Hematopoietic multipotent progenitor cell treated with erythropoietin and hydrocortisone succinate and interleukin-3 and kit ligand, for 6 days (in vitro differentiated cells): ENCODE results near the gene ALG14.
A peak's percentile ranks its signal among the peaks of the same experiment; 100 is the strongest.

Source experiments
- DNase-seq: peaks from one replicate; pipeline ENCODE4 v3.0.0-alpha.2; 2015

The ALG14 gene

DNA sequence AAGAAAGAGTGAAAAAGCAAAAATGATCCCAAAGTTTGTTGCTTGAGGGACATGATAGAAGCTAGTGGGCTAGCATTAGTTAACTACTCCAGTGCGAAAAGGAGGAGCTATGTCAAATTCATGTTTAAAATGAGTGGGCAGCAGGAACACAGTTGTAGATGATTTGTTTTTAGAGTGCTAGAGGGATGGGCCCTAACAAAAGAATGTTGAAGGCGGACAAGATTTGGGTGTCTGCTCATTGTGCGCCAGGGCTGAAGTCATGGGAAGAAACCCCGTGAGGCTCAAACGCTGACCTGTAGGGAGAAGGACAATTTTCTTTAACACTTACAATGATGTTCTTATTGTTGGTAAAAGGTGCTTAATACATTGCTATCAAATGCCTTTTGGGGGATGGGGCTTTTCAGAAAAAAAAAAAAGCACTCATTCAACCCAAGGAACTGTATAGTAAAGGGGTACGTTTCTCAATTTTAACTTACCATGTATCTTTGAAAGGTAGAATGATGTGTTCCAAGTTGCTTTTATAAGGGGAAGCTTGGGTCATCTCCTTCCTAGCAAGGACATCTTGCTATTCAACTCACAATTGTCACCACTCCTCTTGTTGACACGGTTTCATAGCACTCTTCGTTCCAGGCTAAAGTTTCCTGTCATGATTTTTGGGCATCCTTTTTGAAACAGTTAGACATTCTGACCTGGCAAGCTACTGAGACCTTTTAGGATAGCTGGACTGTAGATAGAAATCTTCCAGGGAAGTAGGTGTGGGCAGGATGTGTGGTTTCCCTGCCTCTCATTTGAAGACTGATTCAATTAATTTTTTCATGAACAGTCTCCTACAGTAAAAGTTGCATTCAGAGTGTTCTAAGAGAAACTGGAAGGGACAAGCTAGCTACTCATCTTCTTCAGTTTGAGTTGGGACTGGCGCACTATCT lies 92.8 kb downstream of the ALG14 start:
- DNase-seq = no peak

DNA sequence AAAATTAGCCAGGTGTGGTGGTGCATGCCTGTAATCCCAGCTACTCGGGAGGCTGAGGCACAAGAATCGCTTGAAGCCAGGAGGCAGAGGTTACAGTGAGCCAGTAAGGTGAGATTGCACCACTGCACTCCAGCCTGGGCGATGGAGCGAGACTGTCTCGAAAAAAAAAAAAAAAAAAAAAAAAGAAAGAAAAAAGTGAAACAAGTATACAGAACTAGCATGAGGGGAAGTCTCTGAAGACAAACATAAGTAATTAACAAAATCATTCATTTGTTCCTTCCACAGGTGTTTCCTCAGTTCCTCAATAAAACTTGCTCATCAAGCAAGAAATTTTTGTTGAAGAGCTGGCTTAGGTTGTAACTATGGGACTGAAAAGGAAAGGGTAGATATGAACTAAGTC lies 93.6 kb downstream of the ALG14 start:
- no peak for DNase-seq

DNA sequence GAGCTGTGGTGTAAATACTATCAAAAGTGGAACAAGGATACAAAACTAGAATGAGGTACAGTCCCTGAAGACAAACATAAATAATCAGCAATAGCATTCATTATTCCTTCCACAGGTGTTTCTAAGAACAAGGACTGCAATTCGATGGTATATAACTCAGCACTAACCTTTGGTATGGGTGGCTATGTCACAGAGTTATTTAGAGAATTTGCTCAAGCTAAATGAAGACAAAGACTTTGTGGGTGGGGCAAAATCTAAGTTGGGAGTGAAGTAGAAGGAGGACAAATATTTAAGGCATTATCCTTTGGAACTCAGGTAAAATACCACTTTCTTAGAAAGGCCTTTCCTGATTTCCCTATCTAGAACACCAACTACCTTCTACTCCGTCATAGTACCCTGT lies 94.3 kb downstream of the ALG14 start:
- no peak for DNase-seq

DNA sequence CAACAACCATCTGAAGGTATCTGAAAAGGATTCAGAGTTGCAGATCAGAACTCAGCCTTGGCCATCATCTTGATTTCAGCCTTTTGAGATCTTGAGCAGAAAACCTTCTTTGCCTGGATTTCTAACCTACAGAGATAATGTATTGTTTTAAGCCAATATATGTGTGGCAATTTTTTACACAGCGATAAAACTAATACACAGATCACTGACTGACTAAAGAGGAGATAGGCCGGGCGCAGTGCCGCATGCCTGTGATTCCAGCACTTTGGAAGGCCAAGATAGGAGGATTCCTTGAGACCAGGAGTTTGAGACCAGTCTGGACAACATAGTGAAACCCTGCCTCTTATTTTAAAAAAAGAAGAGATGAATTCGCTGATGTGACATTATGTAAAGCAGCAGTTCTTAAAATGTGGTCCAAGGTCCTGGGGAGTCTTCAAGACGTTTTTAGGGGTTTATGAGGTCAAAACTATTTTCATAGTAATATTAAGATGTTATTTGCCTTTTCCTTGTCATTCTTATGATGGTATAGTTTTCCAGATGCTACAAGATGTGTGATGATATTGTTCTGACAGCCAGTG lies 95.7 kb downstream of the ALG14 start:
- no peak for DNase-seq

DNA sequence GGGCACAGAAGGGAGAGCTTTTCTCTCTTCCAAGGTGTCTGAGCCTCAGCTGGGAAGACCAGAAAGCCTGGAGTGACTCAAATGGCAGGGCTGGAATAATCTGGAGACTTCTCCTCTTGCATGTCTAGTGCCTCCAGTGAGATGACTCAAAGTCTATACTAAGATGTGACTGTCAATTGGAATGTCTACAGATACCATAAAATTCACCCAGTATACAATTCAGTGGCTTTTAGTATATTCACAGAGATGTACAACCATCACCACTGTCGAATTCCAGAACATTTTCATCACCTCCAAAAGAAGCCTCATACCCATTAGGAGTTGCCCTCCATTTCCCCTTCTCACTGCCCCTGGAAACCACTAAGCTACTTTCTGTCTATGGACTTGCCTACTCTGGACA lies 97.9 kb downstream of the ALG14 start:
- DNase-seq = no peak

DNA sequence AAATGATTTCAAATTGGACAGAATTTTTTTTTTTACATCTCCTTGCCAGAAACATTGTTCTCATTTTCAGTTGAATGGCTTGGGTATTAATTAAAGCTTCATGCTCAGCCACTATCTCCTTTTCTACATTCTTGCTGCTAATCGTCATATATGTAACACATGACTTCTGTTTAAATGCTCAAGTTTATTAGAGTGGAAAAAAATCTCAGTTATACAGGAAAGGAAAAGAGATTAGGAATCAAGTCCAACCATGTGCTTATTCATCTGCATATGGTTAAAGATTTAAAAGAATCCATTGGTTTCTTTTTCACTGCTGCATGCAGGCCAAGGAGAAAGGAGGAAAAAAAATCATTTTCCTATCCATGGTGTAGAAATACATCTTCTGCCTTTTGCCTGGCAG lies 98.5 kb downstream of the ALG14 start:
- DNase-seq = no peak

DNA sequence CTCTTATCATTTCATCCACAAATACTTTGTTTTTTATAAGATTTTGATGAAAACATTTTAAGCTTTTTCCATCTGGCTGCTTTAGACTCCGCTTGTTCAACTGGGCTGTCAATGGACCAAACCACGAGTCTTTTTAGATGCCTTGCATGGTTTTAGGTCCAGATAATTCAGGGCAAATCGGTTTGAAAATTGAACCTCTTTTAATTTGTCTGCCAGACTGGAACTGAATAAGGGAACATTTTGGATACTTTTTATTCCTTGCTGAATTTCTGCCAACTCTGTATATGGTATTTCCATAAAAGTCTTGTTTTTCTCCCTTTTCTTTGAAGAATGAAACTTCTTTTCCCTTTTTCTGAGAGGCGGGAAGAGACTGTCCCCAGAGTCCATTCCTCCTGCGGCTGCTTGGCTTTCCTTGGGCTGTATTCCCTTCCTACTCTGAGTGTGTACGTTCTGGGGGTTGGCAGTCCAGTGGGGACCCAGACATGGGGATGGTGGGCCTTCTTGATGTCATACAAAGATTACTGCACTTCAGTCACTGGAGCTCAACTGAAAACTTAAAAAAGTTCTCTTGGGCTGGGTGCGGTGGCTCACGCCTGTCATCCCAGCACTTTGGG lies 99.3 kb downstream of the ALG14 start:
- no peak for DNase-seq

DNA sequence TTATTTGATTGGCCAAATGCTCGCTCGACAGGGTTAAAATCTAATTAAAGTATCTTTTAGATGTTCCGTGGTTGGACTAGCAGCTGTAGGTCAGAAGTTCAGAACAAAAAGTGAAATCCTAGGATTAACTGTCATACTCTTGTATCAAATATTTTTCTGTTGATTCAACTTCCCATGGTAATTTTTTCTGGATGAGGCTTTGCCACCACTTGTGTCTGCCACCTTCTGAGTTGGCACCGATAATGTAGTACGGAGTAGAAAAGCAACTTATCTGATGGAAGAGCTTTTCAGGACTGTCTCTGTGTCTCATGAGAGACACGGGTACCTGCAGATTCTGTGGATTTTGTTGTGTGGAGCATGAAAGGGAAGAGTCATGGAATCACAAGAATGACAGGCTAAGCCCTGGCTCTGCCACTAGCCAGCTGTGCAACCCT lies 101.2 kb downstream of the ALG14 start:
- no peak for DNase-seq

DNA sequence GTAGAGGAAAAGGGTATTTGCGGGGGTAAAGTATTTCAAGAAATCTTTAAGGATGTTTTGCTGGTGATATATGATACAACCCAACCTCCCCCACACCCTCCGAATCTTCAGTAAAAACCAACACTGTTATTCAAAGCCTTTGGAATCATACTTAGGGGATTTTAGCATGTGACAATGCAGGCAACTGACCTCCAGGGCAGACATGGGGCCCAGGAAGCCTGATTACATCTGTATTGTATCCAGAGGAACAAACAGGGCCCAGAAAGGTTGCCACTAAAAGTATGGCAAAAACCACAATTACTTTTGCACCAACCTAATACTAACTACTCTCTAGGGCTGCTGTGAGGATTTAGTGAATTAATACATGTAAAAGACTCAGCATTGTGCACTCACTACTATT lies 102.0 kb downstream of the ALG14 start:
- DNase-seq = peak; percentile 15

DNA sequence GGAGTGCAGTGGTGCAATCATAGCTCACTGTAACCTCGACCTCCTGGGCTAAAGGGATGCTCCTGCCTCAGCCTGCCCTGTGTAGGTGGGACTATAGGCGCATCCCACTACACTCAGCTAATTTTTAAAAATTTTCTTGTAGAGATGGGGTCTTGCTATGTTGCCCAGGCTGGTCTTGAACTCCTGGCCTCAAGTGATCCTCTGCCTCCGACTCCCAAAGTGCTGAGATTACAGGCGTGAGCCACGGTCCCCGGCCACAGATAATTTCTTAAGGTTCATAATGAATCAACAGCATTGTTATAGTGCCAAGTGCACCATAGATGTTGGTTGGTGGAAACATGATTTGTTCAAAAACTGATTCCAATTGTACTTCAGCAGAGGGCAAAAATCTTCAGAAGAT lies 103.6 kb downstream of the ALG14 start:
- DNase-seq = no peak

DNA sequence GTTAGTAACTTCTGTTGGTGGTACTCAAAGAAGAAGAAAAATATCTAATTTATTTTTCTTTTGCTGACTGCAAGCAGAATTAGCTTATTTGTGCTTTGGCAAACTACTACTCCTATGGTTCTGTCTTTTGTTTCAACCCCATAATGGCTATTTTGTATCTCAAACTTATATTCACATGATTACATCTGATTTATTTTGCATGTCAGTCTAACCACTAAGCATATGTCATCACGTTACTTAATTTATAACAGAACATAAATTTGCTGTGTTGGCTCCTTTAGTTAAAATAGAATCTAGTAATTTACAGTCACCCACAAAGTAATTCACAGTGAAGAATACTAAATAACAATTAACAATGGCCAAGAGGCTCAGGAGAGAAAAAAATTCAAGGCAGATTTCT lies 106.7 kb downstream of the ALG14 start:
- DNase-seq = no peak

DNA sequence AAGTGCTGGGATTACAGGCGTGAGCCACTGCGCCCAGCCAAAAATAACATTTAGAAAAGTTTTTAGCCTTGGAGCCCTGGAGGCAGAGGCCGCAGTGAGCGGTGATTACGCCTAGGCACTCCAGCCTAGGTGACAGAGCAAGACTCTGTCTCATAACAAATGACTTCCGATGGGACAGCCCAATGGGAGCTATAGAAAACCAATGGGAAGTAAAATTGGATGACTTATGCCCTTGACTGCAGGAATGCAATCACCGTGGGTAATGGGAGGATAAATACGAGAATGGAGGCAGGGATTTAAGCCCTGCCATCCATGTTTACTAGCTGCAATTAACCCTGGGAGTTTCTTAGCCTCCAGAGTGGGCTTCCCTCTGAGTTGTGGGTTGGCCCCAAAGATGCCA lies 108.9 kb downstream of the ALG14 start:
- DNase-seq = no peak

DNA sequence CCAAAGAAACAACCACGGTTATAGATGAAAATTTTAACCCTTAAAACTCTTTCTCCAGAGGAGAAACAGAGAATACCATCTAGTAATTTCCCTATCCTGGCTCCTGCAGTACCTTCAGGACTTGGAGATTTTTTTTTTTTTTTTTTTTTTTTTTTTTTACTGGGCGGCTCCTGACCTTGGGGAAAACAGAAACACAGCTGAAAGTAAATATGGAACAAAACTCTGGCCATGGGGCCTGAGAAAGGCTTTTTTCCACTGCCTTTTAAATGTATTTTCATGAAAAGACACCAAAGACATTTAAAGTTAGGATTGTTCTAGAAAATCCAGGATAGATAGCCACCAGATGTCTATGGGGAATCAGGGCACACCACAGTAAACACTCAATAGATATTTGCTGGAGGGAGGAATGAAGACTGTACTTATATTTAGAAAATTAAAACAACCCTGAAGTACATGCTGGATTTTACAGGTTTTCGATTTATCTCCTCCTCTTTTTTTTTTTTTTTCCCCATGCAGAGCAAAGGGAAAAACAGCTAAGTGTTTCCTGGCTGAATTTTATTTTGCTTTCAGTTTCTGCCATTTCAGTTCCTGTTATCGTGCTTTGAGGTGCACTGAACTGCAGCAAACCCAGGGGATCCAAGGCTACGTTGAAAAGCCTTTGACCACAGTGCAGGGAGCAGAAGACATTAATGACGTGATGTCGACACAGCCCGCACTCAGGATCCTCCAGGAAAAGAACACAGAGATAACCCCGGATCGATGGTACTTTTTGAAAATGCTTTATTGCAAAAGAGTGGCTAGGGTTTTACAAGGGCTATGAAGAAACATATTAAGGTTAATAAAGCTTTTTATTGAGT lies 110.1 kb downstream of the ALG14 start:
- peak; percentile 62 for DNase-seq

DNA sequence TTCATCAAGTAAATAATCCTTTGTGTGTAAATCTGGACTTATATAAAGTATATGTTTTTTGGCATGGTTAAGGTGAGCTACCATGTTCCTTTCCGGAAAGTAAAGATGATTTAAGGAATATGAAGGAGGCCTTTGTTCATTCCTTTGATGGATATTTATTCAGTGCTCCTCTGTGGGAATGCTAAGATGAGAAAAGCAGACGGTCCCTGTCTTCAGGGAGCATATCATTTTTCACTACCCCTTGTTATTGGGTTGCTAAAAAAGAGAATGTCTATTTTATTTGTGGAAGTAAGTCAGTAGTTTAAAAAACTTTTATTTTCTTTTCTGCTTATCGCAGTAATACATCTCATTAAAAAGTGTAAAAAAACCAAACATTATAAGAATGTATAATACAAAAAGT lies 110.8 kb downstream of the ALG14 start:
- no peak for DNase-seq

DNA sequence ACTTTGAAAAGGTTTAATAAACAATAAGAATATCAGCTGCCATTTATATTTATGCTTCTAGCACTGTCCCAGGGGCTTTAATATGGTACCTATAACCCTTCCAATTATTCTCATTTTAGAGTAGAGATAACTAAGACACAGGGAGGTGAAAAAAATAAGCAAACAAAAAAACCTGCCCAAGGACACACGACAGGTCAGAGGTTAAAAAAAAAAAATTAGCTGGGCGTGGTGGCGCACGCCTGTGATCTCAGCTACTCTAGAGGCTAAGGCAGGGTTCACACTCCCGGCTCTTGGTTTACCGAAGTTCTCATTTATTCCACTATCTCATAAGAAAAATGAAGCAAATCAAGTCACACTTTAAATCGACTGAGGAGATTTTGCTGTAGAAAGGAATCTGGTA lies 111.2 kb downstream of the ALG14 start:
- no peak for DNase-seq

DNA sequence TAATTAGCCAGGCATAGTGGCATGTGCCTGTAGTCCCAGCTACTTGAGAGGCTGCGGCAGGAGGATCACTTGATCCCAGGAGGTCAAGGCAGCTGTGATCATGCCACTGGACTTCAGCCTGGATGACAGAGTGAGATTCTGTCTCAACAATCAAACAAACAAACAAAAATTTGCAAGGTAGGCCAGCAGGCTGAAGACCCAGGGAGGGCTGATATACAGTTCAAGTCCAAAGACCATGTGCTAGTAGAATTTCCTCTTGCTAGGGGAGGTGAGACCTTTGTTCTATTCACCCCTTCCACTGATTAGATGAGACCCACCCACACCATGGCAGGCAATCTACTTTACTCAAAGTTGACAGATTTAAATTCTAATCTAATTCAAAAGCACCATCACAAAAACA lies 114.7 kb downstream of the ALG14 start:
- DNase-seq = no peak

DNA sequence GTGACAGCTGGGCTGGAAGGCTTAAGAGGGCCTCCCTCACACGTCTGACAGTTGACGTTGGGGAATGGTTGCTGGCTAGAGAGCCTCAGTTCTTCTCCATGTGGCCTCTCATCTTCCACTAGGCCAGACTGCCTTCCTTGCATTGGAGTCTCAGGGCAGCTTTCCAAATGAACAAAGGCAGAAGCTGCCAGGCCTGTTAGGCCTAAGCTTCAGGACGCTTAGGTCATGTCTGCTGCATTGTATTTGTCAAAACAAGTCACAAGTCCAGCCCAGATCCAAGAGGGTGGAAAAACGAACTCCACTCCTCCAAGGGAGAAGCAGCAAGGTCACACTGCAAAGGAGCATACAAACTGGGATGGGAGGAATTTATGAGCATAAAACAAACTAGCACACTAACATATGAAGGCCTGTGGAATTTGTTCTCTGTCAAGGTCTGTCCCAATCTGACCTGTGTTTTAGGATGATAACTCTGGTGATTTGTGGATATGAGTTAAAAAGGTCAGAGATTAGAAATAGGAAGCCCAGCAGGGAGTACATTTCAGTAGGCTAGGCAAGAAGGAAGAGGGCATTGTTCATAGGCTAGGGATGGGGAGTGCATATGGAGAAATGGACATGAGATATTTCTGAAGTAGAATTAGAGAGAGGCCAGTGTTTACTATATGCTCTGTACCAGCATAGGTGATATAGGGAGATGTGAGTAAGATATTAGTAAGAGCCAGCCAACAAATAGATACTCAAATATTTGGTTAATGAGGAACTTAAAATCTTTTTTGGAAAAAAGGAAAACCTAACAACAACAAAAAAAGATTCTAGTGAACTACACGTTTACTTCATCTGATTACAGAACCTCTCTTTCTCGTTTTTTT lies 116.8 kb downstream of the ALG14 start:
- no peak for DNase-seq

DNA sequence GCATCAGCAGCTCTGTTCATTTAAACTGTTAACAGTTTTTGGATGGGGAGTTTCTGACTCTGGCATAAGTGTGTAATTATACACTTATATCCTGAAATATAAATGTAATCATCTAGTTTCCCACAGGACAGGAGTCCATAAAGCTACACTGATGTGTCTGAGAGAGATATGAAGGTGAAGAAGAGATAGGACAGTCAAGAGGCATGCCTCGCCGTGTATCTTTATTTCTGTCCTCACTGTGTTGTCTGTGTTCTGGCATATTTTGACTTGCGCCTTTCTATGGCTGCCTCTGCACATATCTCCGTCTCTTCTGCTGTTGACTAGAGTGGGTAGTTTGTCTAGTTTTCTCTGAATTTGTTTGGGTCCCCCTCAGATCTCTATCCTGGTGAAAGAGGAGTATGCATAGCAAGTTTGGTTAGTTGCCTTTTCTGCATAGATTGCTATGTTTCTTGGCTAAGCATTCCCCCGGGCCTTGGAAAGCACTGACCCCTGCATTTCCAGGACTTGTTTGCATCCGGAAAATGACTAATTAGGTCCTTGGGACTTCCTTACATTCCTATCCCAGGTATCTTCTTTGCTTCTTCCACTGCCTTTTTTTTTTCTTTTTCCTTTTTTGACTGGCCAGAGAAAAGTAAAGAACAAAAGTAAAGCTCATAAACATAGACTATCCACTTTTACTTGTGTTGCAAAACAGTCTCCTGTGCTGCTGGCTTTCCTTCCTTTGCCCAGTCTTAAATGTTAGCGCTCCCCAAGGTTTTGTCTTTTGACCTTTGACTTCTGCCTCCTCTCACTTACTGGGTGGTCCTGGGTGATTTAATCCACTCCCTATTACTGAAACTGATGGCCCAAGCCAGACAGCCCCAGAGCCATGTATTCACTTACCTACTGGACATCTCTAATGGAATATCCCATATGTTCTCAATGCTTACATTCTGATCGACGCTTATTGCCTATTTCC lies 118.2 kb downstream of the ALG14 start:
- no peak for DNase-seq

DNA sequence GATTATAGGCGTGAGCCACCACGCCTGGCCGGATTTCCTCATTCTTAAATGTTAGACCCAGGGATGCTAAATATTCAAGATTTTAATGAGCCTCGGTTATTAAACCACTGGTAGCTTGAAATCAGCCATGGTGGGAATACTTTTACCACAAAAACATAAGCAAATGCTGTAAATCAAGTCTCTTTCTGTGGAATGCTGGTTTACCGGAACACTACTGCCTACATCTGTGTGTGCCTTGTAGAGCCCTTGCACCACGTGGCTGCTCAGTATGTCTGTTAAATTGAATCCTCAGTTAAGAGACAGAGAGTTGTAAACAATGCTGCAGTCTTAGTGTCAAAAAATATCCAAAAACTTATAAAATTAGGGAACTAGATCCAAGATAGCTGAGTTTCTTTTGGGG lies 119.0 kb downstream of the ALG14 start:
- DNase-seq = no peak

DNA sequence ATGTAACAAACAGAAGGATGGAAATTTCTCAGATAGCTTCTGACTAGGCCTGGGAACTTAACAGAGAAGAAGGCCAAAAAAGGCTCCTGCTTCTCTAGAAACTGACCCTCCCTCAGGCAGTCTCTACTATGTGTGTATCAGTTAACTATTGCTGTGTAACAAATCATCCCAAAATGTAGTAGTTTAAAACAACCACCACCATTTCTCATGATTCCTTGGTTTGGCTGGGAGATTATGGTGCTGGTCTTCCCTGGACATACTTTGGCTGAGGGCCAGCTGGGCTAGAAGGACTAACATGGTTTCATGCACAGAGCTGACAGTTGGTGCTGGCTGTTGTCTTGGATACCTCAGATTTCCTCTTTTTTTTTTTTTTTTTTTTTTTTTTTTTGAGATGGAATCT lies 119.6 kb downstream of the ALG14 start:
- DNase-seq = no peak

DNA sequence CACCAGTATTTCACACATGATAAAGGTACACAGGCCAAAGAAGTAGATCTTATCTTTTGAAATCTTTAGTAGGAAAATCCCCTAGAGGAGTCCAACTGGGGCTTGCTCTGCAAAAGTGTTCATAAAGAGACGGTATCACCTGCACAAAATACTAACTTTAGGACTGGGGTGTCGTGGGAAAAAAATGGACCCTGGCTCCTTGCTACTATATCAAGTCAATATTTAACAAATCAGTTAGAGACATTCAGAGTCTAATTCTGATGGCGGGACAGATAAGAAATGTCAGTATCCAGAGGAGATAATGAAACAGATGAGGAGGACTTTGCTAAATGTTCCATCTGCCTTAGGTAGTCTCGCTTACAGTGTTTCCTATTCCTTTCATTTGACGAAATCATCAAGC lies 120.2 kb downstream of the ALG14 start:
- DNase-seq = no peak
